NCI-H187 treated with DMSO at 0.1 percent for 48 hours (cell line): Measurements from ENCODE around the gene ZSCAN16.
A peak's percentile ranks its signal among the peaks of the same experiment; 100 is the strongest.

Experiments
- DNase-seq: peaks from one replicate; lab custom pipeline; 2025; lab: John Stamatoyannopoulos, UW

The ZSCAN16 gene

DNA sequence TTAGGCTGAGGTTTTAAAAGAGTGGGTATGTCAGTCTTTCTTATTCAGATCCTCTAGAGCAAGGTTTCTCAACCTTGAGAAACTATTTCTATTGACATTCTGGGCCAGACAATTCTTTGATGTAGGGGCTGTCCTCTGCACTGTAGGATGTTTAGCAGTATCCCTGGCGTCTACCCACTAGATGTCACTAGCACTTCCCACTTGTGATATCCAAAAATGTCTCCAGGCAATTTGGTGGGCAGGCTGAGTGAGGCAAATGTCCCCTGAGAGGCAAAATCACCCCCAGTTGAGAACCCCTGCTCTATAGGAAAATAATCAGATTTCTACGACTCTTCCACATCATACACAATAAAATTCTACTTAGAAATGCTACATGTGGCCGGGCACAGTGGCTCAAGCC lies 9.6 kb downstream of the ZSCAN16 start:
- DNase-seq, result no peak

GRCh38 chr6:28134716-28135115 lies 10.3 kb downstream of the ZSCAN16 start:
- no peak for DNase-seq

DNA sequence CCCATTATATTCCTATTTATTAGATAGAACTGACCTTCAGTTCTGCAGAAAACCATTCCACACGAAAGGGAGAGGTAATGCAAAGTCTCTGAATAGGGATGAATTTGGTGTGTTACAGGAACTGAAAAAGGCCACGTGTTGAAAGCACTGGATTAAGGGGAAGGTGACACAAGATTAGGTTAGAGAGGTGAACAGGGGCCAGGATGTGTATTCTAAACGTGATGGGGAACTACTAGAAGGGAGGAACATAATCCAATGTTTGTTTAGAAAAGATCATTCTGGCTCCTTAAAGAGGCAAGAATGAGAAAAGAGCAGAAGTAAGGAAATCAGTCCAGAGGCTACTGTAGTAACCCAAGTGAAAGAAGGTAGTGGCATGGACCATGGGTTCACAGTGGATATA lies 11.0 kb downstream of the ZSCAN16 start:
- DNase-seq, result no peak

DNA sequence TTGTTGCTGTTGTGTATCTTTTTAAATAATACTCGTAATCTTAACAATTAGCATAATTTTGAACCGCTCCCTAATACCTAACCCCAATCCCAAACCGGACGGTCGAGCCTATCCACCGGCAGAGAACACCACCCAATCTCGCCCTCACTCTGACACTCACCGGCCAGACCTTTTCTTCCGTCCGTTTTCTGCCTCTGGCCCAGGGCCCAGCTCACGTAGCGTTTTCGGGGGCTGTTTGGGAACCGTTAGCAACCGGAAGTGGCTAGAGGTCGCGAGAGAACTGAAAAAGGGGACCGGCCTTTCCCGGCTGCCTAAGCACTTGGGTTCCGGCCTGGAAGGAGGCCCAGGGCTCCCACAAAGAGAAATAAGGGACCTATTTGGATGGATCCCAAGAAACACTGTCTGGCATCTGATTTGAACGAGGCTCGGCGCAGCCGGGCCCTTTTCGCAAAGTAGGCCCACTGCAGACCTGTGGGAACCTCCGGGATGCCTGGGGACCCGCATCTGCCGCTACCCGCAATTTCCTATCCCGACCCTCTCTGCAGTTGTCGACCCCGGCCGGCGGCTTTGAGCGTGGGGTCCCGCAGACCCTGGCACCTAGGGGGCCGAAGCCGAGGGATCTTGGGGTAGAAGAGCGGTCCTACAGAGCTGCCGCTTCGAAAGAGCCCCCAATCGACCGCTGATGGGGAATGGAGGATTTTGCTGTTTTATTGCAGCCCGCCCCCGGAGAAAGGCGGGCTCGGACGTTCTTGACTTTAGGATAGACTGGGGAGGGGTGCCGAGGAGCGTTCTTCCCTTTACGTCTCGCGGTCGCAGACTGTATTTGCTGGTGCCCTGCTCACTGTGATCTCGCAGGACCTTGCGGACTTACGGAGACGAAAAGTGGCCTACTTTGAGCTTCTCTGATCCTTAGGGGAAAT lies 12.4 kb downstream of the ZSCAN16 start:
- DNase-seq, result peak; percentile 65

DNA sequence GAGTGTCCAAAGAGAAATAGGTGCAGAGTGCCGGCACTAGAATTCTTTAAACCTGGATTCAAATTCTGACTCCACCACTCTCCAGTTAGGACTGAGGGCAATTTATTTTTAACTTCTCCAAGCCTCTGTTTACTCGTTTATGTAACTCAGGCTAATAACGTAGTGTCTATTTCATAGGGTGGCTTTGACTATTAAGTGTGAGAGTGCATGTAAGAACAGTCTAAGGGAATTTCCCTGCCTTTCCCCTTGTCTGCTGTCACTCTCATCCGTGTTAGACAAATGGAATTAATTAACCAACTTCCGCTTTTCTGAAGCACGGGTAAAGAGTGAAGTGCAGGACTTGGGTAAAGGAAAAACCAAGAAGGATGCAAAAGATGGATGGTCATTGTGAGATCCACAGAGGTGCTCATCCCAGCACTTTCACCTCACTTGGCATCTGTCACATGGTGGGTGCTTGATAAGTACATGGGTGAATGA lies 13.1 kb downstream of the ZSCAN16 start:
- no peak for DNase-seq

DNA sequence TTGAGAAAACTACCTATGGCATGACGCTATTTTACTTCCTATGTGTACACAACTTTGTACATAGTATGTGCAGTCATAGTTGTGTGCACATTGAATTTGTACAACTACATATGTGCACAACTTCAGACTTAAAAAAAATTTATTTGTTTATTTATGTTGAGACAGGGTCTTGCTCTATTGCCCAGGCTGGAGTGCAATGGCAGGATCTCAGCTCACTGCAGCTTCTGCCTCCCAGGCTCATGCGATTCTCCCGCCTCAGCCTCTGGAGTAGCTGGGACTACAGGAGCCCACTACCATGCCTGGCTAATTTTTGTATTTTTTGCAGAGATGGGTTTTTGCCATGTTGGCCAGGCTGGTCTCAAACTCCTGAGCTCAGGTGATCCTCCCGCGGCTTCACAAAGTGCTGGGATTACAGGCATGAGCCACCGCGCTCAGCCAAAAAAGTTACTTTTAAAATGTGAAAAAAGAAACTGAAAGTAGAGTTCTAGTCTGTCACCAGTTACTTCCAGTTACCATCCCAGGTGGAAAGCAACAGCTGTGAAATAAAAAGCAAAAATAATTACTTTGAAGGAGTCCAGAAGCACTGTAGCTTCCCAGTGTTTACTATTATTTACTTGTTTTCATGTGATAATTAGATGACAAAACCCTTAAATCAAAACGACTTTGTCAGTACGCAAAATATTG lies 15.6 kb downstream of the ZSCAN16 start:
- DNase-seq, result no peak

DNA sequence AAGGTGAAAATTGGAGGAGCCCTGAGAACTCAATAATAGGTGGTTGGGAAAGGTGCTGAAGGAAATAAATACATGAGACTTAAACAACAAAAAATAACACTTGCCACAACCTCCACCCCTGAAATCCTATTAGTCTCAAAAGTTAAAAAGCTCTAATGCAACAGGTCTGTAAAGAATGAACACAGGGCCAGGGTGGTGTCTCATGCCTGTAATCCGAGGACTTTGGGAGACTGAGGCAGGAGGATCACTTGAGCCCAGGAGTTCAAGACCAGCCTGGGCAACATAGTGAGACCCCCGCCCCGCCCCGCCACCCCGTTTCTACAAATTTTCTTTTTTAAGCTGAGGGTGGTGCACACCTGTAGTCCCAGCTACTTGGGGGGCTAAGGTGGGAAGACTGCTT lies 16.2 kb downstream of the ZSCAN16 start:
- no peak for DNase-seq

- peak; percentile 74 for DNase-seq
These were observed 17.3 kb downstream of the ZSCAN16 start, which contains the start of gene ZKSCAN8 for GRCh38 chr6:28141500-28142329. TSS of gene ZKSCAN8 (plus strand) at chr6:28141883. CDS start at chr6:28148408, 6,525 bp downstream.

DNA sequence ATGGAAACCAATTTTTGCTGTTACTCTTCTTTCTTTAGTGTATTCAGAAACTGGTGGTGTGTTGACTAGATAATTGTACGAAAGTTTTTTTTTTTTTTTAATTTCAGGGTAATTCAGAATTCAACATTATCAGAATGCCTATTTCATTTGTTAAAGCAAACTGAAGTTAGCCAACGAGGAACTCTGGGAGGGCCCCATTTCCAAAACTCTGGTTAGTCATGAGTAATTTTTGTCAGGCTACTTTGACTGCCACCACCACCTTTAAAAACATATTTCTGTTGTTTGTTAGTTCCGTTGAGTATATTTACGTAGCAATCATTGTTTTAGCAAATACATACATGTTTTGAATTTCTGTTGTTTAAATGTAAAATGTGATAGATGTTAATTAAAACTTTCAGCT lies 18.0 kb downstream of the ZSCAN16 start:
- no peak for DNase-seq

DNA sequence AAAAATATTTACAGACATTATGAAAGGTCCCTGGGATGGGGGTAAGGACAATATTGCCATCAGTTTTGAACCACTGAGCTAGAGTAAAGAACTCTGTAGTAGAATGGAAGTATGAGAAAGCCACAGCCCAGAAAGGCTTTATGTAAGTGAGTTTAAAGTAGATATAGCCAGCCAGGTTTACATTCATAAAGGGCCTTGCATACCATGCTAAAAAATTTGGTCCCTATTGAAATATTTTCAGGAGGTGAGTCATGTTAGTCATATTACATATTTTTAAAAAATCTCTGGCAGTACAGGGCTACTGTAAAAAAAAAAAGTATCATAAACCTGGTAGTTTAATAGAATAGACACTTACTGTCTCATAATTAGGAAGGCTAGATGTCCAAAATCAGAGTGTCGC lies 20.8 kb downstream of the ZSCAN16 start:
- DNase-seq, result no peak

DNA sequence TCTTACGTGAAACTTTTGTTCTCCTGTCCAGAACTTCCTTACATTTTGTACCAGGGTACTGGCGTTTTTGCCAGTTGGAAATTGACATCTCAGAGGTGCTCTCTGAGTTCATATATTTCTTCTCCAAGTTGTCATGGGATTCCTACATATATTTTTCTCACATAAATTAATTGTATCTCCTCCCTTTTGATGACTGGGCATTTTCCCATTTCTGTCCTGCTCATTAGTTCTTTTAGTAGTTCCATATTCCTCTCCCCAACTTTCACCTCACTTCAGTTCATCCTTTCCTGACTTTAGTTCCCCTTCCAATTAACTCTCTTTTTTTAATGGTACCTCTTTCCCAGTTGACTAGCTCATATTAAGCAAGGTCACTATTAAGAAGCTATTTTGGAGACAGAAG lies 28.1 kb downstream of the ZSCAN16 start:
- DNase-seq, result no peak

- DNase-seq, result no peak
These were observed 29.1 kb downstream of the ZSCAN16 start for GRCh38 chr6:28153546-28153945.

DNA sequence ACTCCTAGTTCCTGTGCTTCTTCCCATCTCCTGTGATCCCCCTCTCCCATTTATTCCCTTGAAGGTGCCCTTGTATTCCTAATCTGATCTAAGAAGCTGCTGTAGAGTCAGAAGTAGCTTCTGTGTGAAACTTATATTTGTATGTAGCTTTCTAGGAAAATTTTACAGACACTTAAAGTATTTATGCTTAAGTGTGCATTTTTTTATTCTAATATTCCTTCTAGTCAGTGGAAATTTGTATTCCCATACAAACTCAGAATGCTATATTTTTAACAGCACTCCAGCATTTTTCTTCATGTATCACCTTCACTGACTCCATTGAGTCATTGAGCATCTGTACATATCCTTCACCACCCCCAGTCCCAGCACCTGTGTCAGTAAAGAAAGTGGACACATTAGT lies 29.9 kb downstream of the ZSCAN16 start:
- DNase-seq, result no peak

DNA sequence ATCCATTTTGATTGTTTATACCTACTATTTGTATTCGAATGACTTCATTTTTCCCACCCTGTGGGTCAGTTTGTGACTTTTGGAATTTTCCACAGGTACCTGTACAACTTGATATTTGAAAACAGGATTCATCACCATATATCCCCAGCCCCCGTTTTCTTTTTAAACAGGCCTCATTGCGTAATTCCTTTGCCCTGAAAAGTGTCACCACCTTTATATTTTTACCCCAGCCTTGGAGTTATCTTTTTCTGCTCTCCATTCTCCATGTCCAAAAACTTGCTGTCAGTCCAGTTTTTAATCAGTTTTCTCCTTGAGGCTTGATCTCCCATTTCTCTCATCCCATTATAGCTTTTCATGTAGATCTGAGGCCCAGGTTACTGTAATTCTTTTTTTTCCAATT lies 33.9 kb downstream of the ZSCAN16 start:
- DNase-seq, result no peak

DNA sequence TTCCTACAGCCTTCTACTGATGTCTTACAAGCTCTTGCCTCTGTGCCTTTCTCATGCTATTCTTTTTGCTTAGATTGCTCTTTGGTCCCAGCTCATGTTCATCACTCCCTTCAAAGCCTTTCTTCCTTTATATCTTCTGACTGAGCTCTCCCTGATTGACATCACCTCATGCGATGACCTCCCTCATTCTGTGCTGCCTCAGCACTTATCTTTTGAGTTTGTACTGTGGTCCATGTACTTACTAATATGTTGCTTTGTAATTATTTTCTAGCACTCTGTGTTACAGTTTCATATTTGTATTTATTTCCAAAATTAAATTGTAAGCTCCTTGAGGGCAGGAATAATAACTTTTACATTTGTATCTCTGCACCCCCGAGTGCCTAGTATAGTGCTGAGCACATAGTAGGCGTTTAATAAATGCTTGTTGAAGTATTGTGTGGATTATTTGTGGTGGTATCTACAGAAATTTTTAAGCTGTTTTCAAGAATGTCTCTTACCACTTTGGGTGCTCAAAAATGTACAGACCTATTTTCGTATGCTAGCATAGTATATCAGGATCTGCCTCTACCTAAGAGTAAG lies 34.7 kb downstream of the ZSCAN16 start:
- no peak for DNase-seq

GRCh38 chr6:28160233-28160632 lies 35.8 kb downstream of the ZSCAN16 start:
- DNase-seq, result no peak

- no peak for DNase-seq
These were observed 37.1 kb downstream of the ZSCAN16 start for GRCh38 chr6:28161410-28162079.

- DNase-seq, result no peak
These were observed 41.2 kb downstream of the ZSCAN16 start for GRCh38 chr6:28165563-28165962.

GRCh38 chr6:28167068-28167467 lies 42.7 kb downstream of the ZSCAN16 start:
- no peak for DNase-seq

DNA sequence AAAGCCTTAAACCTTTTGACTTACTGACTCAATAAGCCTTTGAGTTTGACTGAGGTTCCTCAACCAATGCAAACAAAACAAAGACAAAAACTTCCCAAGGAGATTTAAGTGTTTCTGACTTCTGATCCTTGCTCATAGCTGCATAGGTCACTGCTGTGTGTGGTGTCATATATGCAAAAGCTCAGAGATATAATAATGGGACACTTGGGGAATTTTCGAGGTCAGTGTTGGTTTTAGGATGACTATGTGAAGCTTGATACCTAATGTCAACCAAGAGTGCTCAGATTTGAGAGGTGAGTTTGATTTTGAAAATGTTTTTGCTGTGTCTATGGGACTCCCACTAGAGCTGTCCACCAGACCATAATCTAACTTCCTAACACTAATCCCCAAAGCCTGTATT lies 43.5 kb downstream of the ZSCAN16 start:
- no peak for DNase-seq

DNA sequence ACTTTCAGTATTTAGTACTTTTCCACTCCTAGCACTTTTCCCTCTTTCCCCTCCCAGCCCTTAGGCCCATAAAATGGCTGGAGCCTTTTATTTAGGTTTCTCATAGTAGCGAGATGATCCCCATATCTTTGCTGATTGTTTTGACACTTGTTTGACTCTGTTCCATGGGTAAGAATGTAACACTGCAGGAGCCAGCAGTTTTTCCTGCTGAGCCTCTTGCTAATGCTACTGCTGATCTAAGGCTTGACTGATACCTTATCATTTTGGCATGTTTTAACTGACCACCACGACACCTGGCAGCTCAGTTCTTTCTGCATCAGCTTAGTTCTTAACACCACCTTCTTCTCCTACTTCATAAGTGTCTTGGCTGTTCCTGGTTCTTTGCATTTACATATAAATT lies 46.9 kb downstream of the ZSCAN16 start:
- DNase-seq, result no peak
